ENCODE data around the gene GREM2.

GRCh38 chr1:240527086-240527485 is 84.9 kb downstream of the GREM2 start:
- TF ChIP-seq EP300 (IDR thresholded peaks at IDR 0.05) (no peak), POLR2AphosphoS5 (IDR thresholded peaks at IDR 0.05) (no peak), POLR2A (IDR thresholded peaks at IDR 0.05) (no peak)
- TF ChIP-seq, protein P1, sequence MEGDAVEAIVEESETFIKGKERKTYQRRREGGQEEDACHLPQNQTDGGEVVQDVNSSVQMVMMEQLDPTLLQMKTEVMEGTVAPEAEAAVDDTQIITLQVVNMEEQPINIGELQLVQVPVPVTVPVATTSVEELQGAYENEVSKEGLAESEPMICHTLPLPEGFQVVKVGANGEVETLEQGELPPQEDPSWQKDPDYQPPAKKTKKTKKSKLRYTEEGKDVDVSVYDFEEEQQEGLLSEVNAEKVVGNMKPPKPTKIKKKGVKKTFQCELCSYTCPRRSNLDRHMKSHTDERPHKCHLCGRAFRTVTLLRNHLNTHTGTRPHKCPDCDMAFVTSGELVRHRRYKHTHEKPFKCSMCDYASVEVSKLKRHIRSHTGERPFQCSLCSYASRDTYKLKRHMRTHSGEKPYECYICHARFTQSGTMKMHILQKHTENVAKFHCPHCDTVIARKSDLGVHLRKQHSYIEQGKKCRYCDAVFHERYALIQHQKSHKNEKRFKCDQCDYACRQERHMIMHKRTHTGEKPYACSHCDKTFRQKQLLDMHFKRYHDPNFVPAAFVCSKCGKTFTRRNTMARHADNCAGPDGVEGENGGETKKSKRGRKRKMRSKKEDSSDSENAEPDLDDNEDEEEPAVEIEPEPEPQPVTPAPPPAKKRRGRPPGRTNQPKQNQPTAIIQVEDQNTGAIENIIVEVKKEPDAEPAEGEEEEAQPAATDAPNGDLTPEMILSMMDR (IDR thresholded peaks at IDR 0.05): no peak

Measured in gastroesophageal sphincter (tissue), 3 donors.